Tibial artery (tissue), 4 donors: ENCODE data around the gene TMUB1.

ENCODE experiments used
- DNase-seq, 2 donors: peaks; one replicate each; pipeline ENCODE4 v3.0.0-alpha.2; 2019
- H3K27ac ChIP-seq, 2 donors: fragments of 200-600 bp; sonication (generic) in 1 of 2; 1 replicate in 1 of 2; 2 replicates in 1 of 2; pipeline ENCODE4 v1.5.1; 2018 to 2019; ENCODE audit warnings: mild to moderate bottlenecking in 1 of 2
- H3K27me3 ChIP-seq, 2 donors: fragments of 200-600 bp; sonication (generic) in 1 of 2; one replicate each; pipeline versions ENCODE4 v1.5.1 to v1.6.0; 2016 to 2019
- H3K36me3 ChIP-seq, 3 donors: fragments of 200-600 bp; sonication (generic) in 2 of 3; one replicate each; pipeline ENCODE4 v1.5.1; 2016 to 2019; ENCODE audit warnings: mild to moderate bottlenecking in 2 of 3
- H3K4me1 ChIP-seq, 4 donors: fragments of 200-600 bp; sonication (generic) in 2 of 4; 1 replicate in 3 of 4; 2 replicates in 1 of 4; pipeline ENCODE4 v1.5.1; 2016 to 2019
- H3K4me3 ChIP-seq, 2 donors: fragments of 200-600 bp; sonication (generic) in 1 of 2; 1 replicate in 1 of 2; 2 replicates in 1 of 2; pipeline ENCODE4 v1.5.1; 2018 to 2019; ENCODE audit warnings: mild to moderate bottlenecking in 2 of 2
- H3K9me3 ChIP-seq, 3 donors: fragments of 200-600 bp; sonication (generic) in 1 of 3; one replicate each; pipeline ENCODE4 v1.5.1; 2016 to 2019
- CTCF ChIP-seq, 2 experiments: fragments of 200-600 bp in 1 of 2; fragments of 450-650 bp in 1 of 2; IDR thresholded peaks; one replicate each; pipeline ENCODE4 v1.5.1; 2017 to 2019; ENCODE audit warnings: antibody characterized with exemption in 2 of 2, mild to moderate bottlenecking in 1 of 2, moderate library complexity in 1 of 2
- intact Hi-C: fragments of 100-400 bp; cut with DNase I; formaldehyde crosslinking; loops from one replicate; pipeline ENCODE4 v1.15.0; 2023; ENCODE audit warnings: low total_unique reads

TMUB1 gene

DNA sequence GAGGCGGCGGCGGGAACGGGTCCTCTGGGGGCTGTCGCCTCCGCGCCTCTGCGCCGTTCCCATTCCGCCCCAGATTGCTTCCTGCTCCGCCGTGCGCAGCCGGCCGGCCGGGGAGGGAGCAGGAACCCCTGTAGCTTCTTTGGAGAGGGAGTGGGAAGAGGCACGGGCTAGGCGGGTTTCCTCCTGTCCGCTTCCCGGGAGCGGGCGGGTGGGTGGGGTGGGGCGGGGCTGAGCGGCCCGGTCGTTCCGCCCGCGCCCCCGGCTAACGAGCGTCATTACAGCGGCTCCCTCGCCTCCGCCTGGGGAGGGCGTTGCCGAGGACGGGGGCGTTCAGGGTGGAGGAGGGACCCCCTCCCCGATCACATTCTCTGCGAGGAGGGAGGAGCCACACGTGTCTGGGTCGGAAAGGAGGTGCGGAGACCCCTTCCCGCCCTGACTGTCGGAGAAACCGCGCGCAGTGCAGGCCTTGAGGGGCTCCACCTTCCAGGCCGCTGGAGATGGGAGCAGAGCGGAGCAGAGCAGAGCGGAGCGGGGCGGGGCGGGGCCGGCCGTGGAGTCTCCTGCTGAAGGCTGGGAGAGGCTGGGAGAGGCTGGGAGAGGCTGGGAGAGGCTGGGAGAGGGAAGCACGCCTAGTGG lies 42.7 kb upstream of the TMUB1 start:
- no peaks in the 10 kb centered on the region for H3K9me3 ChIP-seq
- H3K4me1 ChIP-seq, result peaks cover 0 to 22% (median 11%) of the 10 kb centered on the region in 4 donors
- no peak for DNase-seq
- H3K27ac ChIP-seq, result no peak overlapping the region
- H3K27me3 ChIP-seq, result no peaks in the 10 kb centered on the region
- TF ChIP-seq CTCF (IDR thresholded peaks at IDR 0.05), result no peak
- intact Hi-C loops, result loop anchor here (2.0 kb wide), 1 partner anchor 47 kb away; no protein-coding TSS in a partner anchor
- H3K4me3 ChIP-seq, result peak overlapping the region; percentile 42 to 60
- H3K36me3 ChIP-seq, result peaks cover 32 to 89% (median 71%) of the 10 kb centered on the region in 3 donors

DNA sequence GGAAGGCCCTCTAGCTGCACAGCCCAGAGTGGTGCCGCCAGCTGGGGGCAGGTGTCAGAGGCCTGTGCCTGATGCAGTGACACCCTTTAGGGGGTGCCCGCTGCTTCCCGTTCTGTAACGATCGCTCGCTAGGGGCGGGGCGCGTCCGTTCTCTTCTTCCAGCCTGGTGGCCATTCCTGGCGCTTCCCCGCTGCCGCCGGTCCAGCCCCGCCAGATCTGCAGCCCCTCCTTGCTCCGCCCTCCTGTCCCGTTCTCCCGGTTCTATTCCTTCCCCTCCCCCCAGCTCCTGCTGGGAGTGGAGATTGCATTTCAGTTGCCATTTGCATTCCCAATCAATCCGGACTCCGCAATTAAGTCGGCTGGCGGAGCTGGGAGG lies 42.2 kb upstream of the TMUB1 start:
- no peaks in the 10 kb centered on the region for H3K27me3 ChIP-seq
- intact Hi-C loops, result loop anchor here (2.0 kb wide), 1 partner anchor 47 kb away; no protein-coding TSS in a partner anchor
- no peak for TF ChIP-seq CTCF (IDR thresholded peaks at IDR 0.05)
- DNase-seq, result no peak
- no peak overlapping the region for H3K27ac ChIP-seq
- H3K36me3 ChIP-seq, result peaks cover 37 to 89% (median 71%) of the 10 kb centered on the region in 3 donors
- H3K9me3 ChIP-seq, result no peaks in the 10 kb centered on the region
- peaks cover 0 to 22% (median 11%) of the 10 kb centered on the region in 4 donors for H3K4me1 ChIP-seq
- peak overlapping the region; percentile 42 to 60 for H3K4me3 ChIP-seq

DNA sequence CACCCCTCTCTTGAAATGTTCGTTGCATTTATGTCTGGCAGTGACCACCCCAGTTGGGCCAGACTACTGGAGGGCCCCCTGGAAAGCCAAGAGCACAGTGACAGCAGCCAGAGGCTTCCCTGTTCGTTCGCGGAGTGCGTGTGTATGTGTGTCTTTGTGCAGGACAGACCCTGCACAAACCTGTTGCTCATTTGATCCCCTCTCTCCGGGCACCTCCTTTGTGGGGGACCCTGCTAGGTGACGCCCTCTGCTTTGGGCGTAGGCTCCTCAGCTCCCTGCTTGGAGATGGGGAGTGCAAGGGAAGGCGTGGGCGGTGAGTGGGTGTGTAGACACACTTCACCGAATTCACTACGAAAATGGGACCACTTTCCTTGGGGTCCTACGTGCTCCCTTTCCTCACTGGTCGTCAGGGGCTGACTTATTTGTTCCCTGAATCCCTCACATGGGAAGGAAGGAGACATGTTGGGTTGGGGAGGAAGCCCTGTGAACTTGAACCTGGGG lies 41.7 kb upstream of the TMUB1 start:
- intact Hi-C loops, result loop anchor here (2.0 to 5.0 kb wide), 2 partner anchors 48 to 177 kb away; no protein-coding TSS in a partner anchor
- Histone ChIP-seq H3K9me3 (no peaks in the 10 kb centered on the region), H3K27ac (no peak overlapping the region), H3K27me3 (no peaks in the 10 kb centered on the region), H3K36me3 (peaks cover 41 to 89% (median 71%) of the 10 kb centered on the region in 3 donors), H3K4me1 (peaks cover 0 to 22% (median 11%) of the 10 kb centered on the region in 4 donors), H3K4me3 (peak overlapping the region in 1 of 2 donors; percentile 60)
- DNase-seq, result no peak
- TF ChIP-seq CTCF (IDR thresholded peaks at IDR 0.05), result no peak

GRCh38 chr7:151124481-151124880 lies 41.2 kb upstream of the TMUB1 start:
- no peak for DNase-seq
- no peak for TF ChIP-seq CTCF (IDR thresholded peaks at IDR 0.05)
- Histone ChIP-seq H3K4me1 (peaks cover 0 to 22% (median 11%) of the 10 kb centered on the region in 4 donors), H3K27me3 (no peaks in the 10 kb centered on the region), H3K9me3 (no peaks in the 10 kb centered on the region), H3K4me3 (no peak overlapping the region), H3K36me3 (peaks cover 39 to 89% (median 71%) of the 10 kb centered on the region in 3 donors), H3K27ac (no peak overlapping the region)
- intact Hi-C loops, result loop anchor here (2.0 to 5.0 kb wide), 2 partner anchors 48 to 178 kb away; no protein-coding TSS in a partner anchor

DNA sequence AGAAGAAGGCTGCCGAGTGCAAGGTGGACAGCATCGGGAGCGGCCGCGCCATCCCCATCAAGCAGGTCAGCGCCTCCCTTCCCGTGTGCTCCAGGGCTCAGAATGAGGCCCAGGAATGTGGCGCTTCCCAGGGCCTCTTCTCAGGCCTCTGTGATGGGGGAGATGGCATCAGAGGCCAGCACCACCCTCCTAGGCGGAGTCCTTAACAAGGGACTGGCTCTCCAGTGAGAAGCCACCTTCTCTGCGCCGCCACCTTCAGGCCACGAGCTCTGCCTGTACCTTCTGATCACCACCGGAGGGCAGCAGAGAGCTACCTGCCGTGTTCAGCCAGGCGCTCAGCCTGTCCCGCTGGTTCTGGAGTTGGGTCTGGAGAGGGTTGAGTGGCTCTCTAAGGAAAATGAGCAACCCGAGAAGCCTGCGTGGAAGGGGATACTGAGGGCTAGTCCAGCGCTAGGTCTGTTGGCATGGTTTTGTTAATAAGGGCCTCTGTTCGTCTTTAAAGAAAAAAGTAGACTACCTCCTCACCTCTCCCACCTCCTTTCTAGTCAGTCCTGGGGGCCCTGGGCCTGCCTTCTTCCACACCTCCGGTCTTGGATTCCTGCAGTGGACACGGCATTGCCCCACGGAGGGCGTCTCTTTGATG lies 40.6 kb upstream of the TMUB1 start:
- no peaks in the 10 kb centered on the region for H3K27me3 ChIP-seq
- DNase-seq, result peak; percentile 61 to 89
- peak; percentile 92 to 99 for TF ChIP-seq CTCF (IDR thresholded peaks at IDR 0.05)
- peaks cover 34 to 89% (median 71%) of the 10 kb centered on the region in 3 donors for H3K36me3 ChIP-seq
- no peaks in the 10 kb centered on the region for H3K9me3 ChIP-seq
- H3K27ac ChIP-seq, result no peak overlapping the region
- H3K4me1 ChIP-seq, result peaks cover 0 to 22% (median 11%) of the 10 kb centered on the region in 4 donors
- no peak overlapping the region for H3K4me3 ChIP-seq
- intact Hi-C loops, result loop anchor here (2.0 to 5.0 kb wide), 2 partner anchors 49 to 178 kb away; no protein-coding TSS in a partner anchor
